ENCODE results near the gene SPNS3.

Gene SPNS3

GRCh38 chr17:4488989-4489595 lies 55.4 kb downstream of the SPNS3 start:
- DNase-seq (ENCODE audit: low read depth in 3 of 3): no peak

DNA sequence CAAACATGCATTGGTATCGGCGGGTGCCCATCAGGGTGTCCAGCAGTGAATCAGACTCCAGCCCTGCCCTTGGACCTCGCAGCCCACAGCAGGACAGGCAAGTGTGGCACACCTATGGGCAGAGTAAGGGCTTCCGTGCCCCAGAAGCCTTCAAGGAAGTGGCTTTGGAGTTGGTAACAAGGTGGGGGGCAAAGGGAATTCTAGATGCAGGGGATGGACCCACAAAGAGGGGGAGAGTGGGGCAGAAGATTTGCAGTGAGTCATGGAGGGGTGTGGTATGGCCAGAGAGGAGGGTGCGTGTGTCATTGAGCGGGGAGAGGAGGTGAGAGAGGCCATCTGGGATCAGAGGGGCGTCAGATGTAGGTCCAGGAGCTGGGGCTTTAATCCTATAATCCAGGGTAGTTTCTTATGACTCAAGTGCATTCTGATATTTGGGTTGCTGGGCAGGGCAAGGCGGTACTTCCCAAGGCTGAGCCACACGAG lies 56.4 kb downstream of the SPNS3 start:
- DNase-seq (ENCODE audit: low read depth in 3 of 3): no peak

GRCh38 chr17:4490637-4491061 lies 56.9 kb downstream of the SPNS3 start:
- no peak for DNase-seq (ENCODE audit: low read depth in 3 of 3)

- DNase-seq (ENCODE audit: low read depth in 3 of 3): no peak
Measured at GRCh38 chr17:4492721-4493561, 59.2 kb downstream of the SPNS3 start.

GRCh38 chr17:4497101-4497824 lies 63.5 kb downstream of the SPNS3 start:
- no peak for DNase-seq (ENCODE audit: low read depth in 3 of 3)

GRCh38 chr17:4498461-4499397 lies 65.0 kb downstream of the SPNS3 start, which contains the start of gene SPNS2:
SPNS2 (plus strand) TSS chr17:4498881; CDS start chr17:4499048, 167 bp downstream.
- DNase-seq (ENCODE audit: low read depth in 3 of 3): peak; percentile 30 to 57 (median 56)

DNA sequence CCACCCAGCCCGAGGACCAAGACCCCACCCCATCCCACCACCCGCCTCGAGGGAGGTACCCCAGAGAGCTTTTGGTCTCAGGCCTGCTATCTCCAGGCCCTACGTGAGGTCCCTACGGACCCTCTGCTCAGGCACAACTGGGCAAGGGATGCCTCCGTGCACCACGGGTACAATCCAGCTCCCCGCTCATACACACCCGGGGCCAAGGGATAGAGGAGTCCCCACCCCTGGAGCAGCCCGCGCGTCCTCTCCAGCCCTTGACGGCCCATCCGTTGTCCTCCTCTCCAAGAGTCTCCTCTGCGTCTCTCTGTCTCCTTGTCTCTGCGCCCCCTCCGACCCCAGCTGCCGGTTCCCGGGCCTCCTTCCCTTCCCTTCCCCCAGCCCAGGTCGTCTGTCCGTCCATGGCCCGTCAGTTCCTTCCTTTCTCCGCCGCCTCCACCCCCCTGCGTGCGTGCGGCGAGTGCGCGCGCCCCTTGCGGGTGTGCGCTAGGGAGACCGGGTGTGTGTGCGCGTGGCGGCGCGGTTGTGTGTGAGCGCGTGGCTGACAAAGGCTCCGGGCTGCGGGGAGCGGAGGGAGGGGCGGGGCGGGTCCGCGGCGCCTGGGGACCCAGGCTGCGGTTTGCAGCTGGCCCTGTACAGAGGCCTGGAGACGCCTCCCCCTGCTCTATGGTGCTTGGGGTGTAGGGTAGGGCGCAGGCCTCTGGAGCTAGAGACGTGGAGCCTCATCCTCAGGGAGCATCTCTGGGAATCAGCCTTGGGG lies 65.9 kb downstream of the SPNS3 start:
- DNase-seq (ENCODE audit: low read depth in 3 of 3): peak in 1 of 3 experiments; percentile 9

DNA sequence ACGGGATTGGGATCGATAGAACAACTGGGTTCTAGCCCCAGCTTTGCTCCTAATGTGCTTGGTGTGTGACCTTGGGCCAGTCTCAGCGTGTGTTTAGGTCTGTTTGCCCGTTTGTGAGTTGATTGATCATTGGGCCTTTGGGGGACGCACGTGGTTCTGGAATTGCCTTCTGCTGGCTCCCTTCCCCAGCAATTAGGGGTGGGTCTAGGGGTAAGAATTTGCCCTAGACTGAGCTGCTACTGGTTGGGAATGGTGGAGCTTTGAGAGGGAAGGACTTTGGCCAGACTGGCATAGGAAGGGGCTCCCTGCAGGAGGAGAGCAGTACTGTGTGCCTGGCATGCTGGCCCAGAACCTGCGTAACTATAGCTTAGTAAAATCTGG lies 66.4 kb downstream of the SPNS3 start:
- DNase-seq (ENCODE audit: low read depth in 3 of 3): no peak

DNA sequence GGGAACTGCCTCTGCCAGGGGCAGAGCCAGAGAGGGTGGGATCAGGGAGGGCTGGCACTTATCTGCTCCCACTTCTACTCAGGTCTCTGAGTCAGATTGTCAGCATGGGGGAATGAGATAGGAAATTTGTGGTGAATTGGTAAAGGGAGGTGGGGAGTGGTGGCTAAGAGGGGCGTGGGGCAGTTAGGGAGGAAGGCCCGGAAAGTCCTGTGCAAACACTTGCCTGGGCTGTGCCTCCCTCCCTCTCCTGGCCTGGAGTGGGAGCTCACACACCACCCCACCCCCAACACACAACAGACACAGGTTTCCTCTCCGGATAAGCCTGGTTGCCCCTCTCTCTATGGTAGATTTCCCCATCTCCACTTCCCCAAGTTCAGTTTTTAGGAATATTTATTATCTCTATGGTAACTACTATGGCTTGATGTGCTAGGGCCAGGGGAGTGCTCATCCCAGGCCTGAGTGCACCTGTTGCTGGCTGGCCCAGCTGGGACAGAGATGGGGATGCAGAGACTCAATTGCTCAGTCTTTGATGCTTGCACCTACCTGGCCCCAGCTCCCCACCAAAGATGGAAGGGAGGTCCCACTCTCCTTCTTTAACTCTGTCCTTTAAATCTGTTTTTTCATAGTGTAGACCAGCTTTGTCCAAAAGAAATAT lies 67.7 kb downstream of the SPNS3 start:
- no peak for DNase-seq (ENCODE audit: low read depth in 3 of 3)

GRCh38 chr17:4502466-4503154 lies 68.9 kb downstream of the SPNS3 start:
- no peak for DNase-seq (ENCODE audit: low read depth in 3 of 3)

GRCh38 chr17:4503283-4504025 lies 69.7 kb downstream of the SPNS3 start:
- no peak for DNase-seq (ENCODE audit: low read depth in 3 of 3)

DNA sequence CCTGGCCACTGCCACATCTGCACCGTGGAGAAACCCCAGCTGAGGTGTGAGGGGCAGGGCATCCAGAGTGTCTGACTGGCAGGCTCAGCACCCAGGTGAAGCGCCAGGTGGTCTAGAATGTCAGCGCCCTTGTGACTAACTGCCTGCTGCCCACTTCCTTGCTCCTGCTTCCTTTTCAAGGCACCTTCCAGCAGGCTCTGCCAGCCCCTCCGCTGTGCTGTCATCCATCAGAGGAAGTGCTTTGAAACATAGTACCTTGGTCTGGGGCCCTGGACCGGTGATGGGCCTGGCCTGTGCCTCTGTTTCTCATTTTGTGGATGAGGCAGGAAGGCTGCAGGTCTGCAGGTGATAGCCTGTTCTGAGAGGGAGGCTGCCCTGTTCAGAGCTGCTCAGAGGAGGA lies 70.4 kb downstream of the SPNS3 start:
- DNase-seq (ENCODE audit: low read depth in 3 of 3): no peak

- no peak for DNase-seq (ENCODE audit: low read depth in 3 of 3)
Measured at GRCh38 chr17:4505187-4505586, 71.4 kb downstream of the SPNS3 start.

- no peak for DNase-seq (ENCODE audit: low read depth in 3 of 3)
Measured at GRCh38 chr17:4506175-4506813, 72.6 kb downstream of the SPNS3 start.

DNA sequence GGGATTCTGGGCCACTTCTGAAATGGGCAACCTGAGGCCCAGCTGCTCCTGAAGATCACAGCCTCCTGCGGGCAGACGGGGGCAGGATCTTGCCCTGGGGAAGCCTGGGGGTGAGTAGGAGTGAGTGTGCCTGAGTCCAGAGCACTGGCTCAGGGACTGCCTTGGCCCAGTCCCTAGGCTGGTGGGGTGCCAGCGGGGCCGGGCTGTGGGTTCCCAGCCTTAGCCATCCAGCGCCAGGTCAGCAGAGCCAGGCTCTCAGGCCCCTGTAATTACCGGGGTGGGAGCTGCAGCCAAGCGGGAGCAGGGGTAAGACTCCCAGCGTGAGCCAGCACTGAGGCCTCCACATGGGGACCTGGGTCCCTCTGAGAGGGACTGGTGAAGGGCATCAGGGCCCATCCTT lies 73.2 kb downstream of the SPNS3 start:
- DNase-seq (ENCODE audit: low read depth in 3 of 3): no peak

- DNase-seq (ENCODE audit: low read depth in 3 of 3): no peak
Measured at GRCh38 chr17:4507361-4508111, 73.8 kb downstream of the SPNS3 start.

GRCh38 chr17:4508207-4508606 lies 74.5 kb downstream of the SPNS3 start:
- no peak for DNase-seq (ENCODE audit: low read depth in 3 of 3)

Measured in stimulated activated CD4-positive, alpha-beta T cell treated with anti-CD3 and anti-CD28 coated beads, TNF-alpha, amount 100 ng/mL, for 4 hours (primary cell).